Gastrocnemius medialis (tissue), 4 donors: ENCODE measurements around the gene XYLB. TPM values are rescaled to one million over a fixed set of nuclear protein-coding genes. Genes with fewer than 3 reads are reported as not detected.

Source experiments
- ATAC-seq, 2 donors: fragments of 150-250 bp; one replicate each; pipeline ENCODE4 v1.9.1; 2016
- DNase-seq, 2 donors: peaks; one replicate each; pipeline ENCODE4 v3.0.0-alpha.2; 2019
- H3K27ac ChIP-seq, 4 donors: fragments of 200-600 bp; sonication (generic); 1 replicate in 1 of 4; 2 replicates in 3 of 4; pipeline ENCODE4 v1.5.1; 2016 to 2018; ENCODE audit warnings: mild to moderate bottlenecking in 2 of 4, moderate library complexity in 1 of 4
- H3K27me3 ChIP-seq, 3 donors: fragments of 200-600 bp; sonication (generic) in 2 of 3; 1 replicate in 1 of 3; 2 replicates in 2 of 3; pipeline versions ENCODE4 v1.5.1 to v1.6.0; 2016 to 2019; ENCODE audit warnings: mild to moderate bottlenecking in 1 of 3, moderate library complexity in 1 of 3
- H3K36me3 ChIP-seq, 2 donors: fragments of 200-600 bp; sonication (generic) in 1 of 2; one replicate each; pipeline ENCODE4 v1.5.1; 2017 to 2018
- H3K4me1 ChIP-seq, 2 donors: fragments of 200-600 bp; sonication (generic) in 1 of 2; one replicate each; pipeline ENCODE4 v1.5.1; 2016 to 2017; ENCODE audit warnings: mild to moderate bottlenecking in 2 of 2
- H3K4me3 ChIP-seq, 4 donors: fragments of 200-600 bp; sonication (generic) in 3 of 4; 1 replicate in 1 of 4; 2 replicates in 3 of 4; pipeline ENCODE4 v1.5.1; 2016 to 2019; ENCODE audit warnings: mild to moderate bottlenecking in 2 of 4
- H3K9me3 ChIP-seq, 3 donors: fragments of 200-600 bp; sonication (generic) in 2 of 3; 1 replicate in 1 of 3; 2 replicates in 2 of 3; pipeline ENCODE4 v1.5.1; 2016 to 2019
- CTCF ChIP-seq, 5 experiments: fragments of 450-650 bp in 3 of 5; fragments of 200-600 bp in 2 of 5; sonication (generic) in 2 of 5; IDR thresholded peaks in 4 of 5; conservative IDR thresholded peaks in 1 of 5; 1 replicate in 4 of 5; 2 replicates in 1 of 5; pipeline ENCODE4 v1.5.1; 2016 to 2019; ENCODE audit warnings: antibody characterized with exemption in 5 of 5, mild to moderate bottlenecking in 3 of 5, moderate library complexity in 3 of 5
- POLR2A ChIP-seq, 2 donors: fragments of 450-650 bp; IDR thresholded peaks; one replicate each; pipeline ENCODE4 v1.6.1; 2017; ENCODE audit warnings: antibody characterized with exemption in 2 of 2, mild to moderate bottlenecking in 2 of 2, moderate library complexity in 2 of 2
- in situ Hi-C, 4 donors: fragments of 200-750 bp; cut with MboI; loops; one replicate each; pipeline versions ENCODE4 v1.15.0 to v1.8.0; 2017; ENCODE audit warnings: low sequenced_read_pairs in 4 of 4
- intact Hi-C: fragments of 100-400 bp; cut with DNase I; formaldehyde crosslinking; loops from one replicate; pipeline ENCODE4 v1.15.1; 2023; ENCODE audit warnings: low total_unique reads
- total RNA-seq, 4 donors: library from RNA; depleted of rRNA; stranded (reverse); fragments of >200 nt; gene quantifications; one replicate each; pipeline versions ENCODE4 v1.1.0 to v1.2.3, GENCODE V29; 2016

Gene XYLB
- total RNA-seq, 4 donors from 2014 or later, result 0.23 to 1.1 (median 0.44) TPM

- Histone ChIP-seq H3K4me3 (no peak overlapping the region), H3K27ac (no peak overlapping the region), H3K36me3 (no peaks in the 10 kb centered on the region), H3K27me3 (no peaks in the 10 kb centered on the region), H3K4me1 (no peaks in the 10 kb centered on the region), H3K9me3 (no peaks in the 10 kb centered on the region)
- in situ Hi-C loops (no loop called here), intact Hi-C loops (no loop called here)
- TF ChIP-seq CTCF (IDR thresholded peaks at IDR 0.05 in 4 of 5, conservative IDR thresholded peaks at IDR 0.05 in 1 of 5) (no peak), POLR2A (IDR thresholded peaks at IDR 0.05) (no peak)
- ATAC-seq (no peak), DNase-seq (no peak)
Observed at GRCh38 chr3:38307599-38307998, 39.0 kb upstream of the XYLB start.

GRCh38 chr3:38308456-38308855 is 38.1 kb upstream of the XYLB start:
- Histone ChIP-seq H3K9me3 (no peaks in the 10 kb centered on the region), H3K36me3 (no peaks in the 10 kb centered on the region), H3K27me3 (no peaks in the 10 kb centered on the region), H3K4me1 (no peaks in the 10 kb centered on the region), H3K4me3 (no peak overlapping the region), H3K27ac (no peak overlapping the region)
- ATAC-seq (no peak), DNase-seq (no peak)
- no peak for TF ChIP-seq POLR2A (IDR thresholded peaks at IDR 0.05)
- TF ChIP-seq CTCF (IDR thresholded peaks at IDR 0.05 in 4 of 5, conservative IDR thresholded peaks at IDR 0.05 in 1 of 5), result no peak
- in situ Hi-C loops (no loop called here), intact Hi-C loops (no loop called here)

GRCh38 chr3:38311476-38311875 is 35.1 kb upstream of the XYLB start:
- intact Hi-C loops (no loop called here), in situ Hi-C loops (no loop called here)
- TF ChIP-seq POLR2A (IDR thresholded peaks at IDR 0.05) (no peak), CTCF (IDR thresholded peaks at IDR 0.05 in 4 of 5, conservative IDR thresholded peaks at IDR 0.05 in 1 of 5) (no peak)
- Histone ChIP-seq H3K36me3 (no peaks in the 10 kb centered on the region), H3K27me3 (no peaks in the 10 kb centered on the region), H3K4me3 (no peak overlapping the region), H3K4me1 (no peaks in the 10 kb centered on the region), H3K9me3 (no peaks in the 10 kb centered on the region), H3K27ac (no peak overlapping the region)
- ATAC-seq (no peak), DNase-seq (no peak)

- intact Hi-C loops (no loop called here), in situ Hi-C loops (no loop called here)
- DNase-seq (no peak), ATAC-seq (no peak)
- Histone ChIP-seq H3K4me1 (no peaks in the 10 kb centered on the region), H3K9me3 (no peaks in the 10 kb centered on the region), H3K27ac (no peak overlapping the region), H3K27me3 (no peaks in the 10 kb centered on the region), H3K4me3 (no peak overlapping the region), H3K36me3 (no peaks in the 10 kb centered on the region)
- no peak for TF ChIP-seq CTCF (IDR thresholded peaks at IDR 0.05 in 4 of 5, conservative IDR thresholded peaks at IDR 0.05 in 1 of 5)
- no peak for TF ChIP-seq POLR2A (IDR thresholded peaks at IDR 0.05)
Observed at GRCh38 chr3:38311941-38312340, 34.6 kb upstream of the XYLB start.

- H3K9me3 ChIP-seq, result no peaks in the 10 kb centered on the region
- in situ Hi-C loops (no loop called here), intact Hi-C loops (no loop called here)
- DNase-seq (no peak), ATAC-seq (no peak)
- no peaks in the 10 kb centered on the region for H3K27me3 ChIP-seq
- H3K4me1 ChIP-seq, result no peaks in the 10 kb centered on the region
- TF ChIP-seq CTCF (IDR thresholded peaks at IDR 0.05 in 4 of 5, conservative IDR thresholded peaks at IDR 0.05 in 1 of 5) (no peak), POLR2A (IDR thresholded peaks at IDR 0.05) (no peak)
- no peak overlapping the region for H3K4me3 ChIP-seq
- H3K27ac ChIP-seq, result no peak overlapping the region
- H3K36me3 ChIP-seq, result no peaks in the 10 kb centered on the region
Observed at GRCh38 chr3:38312356-38312755, 34.2 kb upstream of the XYLB start.
